Globus pallidus (tissue), 1 donor: Measurements from ENCODE around the gene NR5A2.
A peak's percentile ranks its signal among the peaks of the same experiment; 100 is the strongest.
"Not testable (repeated sequence)": the region's sequence is repeated elsewhere in the genome, so short reads cannot be mapped to it uniquely, and the experiment has no call there.

Source experiments
- DNase-seq: peaks from one replicate; pipeline ENCODE4 v3.0.0-alpha.2; 2015; ENCODE audit warnings: low spot score

NR5A2 gene

DNA sequence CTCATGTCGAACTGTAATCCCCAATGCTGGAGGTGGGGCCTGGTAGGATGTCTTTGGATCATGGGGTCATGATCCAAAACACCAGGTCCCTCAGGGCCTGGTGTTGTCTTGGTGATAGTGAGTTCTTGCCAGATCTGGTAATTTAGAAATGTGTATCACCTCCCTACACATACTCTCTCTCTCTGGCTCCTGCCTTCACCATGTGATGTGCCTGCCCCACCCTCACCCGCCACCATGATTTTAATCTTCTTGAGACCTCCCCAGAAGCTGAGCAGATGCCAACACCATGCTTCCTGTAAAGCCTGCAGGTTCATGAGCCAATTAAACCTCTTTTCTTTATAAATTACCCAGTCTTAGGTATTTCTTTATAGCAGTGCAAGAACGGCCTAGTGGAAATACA lies 136.4 kb downstream of the NR5A2 start:
- DNase-seq, result no peak

- DNase-seq, result no peak
Measured at GRCh38 chr1:200165493-200166220, 138.1 kb downstream of the NR5A2 start.

GRCh38 chr1:200166411-200166810 lies 138.9 kb downstream of the NR5A2 start:
- no peak for DNase-seq

DNA sequence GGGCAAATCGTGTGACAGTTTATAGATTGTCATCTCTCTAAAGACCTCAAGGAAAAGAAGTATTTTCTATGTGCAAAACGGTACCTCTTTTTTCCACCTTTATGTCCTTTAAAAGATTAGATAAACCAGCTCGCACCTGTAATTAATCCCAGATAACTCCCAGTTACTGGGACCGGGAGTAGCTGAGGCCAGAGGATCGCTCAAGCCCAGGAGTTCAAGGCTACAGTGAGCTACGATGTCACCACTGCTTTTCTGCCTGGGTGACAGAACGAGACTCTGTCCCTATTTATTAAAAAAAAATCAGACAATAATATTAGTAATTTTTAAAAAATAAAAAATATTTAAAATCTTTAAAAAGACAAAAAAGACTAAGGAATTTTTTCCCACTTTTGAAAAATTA lies 141.4 kb downstream of the NR5A2 start:
- no peak for DNase-seq

DNA sequence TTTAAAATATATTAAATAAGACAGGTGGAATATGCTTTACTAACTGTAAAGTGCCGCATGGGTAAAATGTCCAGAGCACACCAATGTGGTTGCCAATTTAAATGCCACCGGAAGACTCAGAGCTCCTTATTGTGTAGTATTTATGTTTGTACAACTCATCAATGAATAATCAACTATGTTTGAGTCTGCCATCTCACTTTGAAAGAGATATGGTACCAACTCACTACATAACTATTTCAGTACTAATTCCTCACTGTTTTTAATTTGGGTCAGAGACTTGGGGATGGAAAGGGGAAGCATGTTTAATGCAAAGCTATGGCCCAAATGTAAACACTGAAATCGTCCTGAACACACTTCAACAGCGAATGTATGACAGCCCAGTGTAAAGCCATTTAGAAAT lies 144.8 kb downstream of the NR5A2 start:
- DNase-seq, result no peak

DNA sequence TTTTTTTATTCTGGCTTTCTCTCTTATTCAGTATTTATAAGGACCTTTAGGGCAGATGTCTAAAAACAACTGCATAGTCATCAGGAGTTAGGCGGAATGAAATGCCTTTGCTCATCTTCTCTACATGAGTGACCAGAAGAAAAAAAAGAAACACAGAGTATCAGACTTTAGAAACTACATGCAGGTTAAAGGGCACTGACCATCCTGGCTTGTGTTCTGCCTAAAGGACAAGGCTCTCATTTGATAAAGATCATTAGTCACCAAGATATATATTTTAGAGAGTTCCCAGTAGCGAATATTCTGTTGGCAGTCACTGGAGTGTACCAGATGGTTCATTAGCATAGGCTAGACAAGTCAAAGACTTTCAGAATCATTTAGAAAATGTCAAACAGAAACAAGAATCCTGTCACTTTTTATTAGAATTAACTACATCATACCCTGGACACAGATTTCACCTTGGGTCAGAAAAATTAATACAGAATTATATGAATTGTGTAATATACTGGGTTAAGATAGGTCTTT lies 145.6 kb downstream of the NR5A2 start:
- no peak for DNase-seq

- DNase-seq, result no peak
Measured at GRCh38 chr1:200174525-200175295, 147.2 kb downstream of the NR5A2 start.

GRCh38 chr1:200176181-200176580 lies 148.7 kb downstream of the NR5A2 start:
- no peak for DNase-seq

- DNase-seq, result no peak
Measured at GRCh38 chr1:200176798-200177197, 149.3 kb downstream of the NR5A2 start.

GRCh38 chr1:200178340-200178739 lies 150.8 kb downstream of the NR5A2 start:
- DNase-seq, result no peak

DNA sequence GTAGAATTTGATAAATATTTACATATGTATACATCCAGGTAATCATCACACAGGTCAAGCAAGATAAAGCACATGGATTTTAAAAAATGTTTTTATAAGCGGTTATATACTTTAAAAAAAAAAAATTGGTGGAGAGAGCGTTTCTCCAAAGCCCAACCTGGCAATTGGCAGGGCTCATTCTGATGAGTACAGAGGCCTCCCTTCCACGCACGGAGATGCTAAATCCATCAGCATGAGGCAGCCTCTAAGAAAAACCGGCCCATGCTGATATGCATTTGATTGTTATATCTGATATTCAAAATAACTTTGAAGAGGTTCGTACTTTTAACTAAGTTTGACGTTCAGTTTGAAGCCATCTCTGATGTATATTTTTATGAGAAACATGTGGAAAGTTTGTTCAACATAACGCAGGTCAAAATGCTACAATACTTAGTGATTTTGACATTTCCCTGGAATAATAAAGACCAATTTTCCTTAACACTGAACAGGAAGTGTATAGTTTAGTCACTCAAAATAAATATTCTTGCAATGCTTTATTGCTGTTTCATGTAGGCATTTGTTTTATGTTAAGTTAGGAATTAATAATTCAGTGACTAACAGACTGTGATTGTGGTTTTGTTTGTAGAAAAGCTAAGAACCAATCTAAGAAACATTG lies 151.7 kb downstream of the NR5A2 start:
- no peak for DNase-seq

GRCh38 chr1:200179781-200180160 lies 152.3 kb downstream of the NR5A2 start:
- no peak for DNase-seq

GRCh38 chr1:200180821-200181220 lies 153.3 kb downstream of the NR5A2 start:
- DNase-seq, result peak; percentile 27

GRCh38 chr1:200181861-200182260 lies 154.4 kb downstream of the NR5A2 start:
- no peak for DNase-seq

DNA sequence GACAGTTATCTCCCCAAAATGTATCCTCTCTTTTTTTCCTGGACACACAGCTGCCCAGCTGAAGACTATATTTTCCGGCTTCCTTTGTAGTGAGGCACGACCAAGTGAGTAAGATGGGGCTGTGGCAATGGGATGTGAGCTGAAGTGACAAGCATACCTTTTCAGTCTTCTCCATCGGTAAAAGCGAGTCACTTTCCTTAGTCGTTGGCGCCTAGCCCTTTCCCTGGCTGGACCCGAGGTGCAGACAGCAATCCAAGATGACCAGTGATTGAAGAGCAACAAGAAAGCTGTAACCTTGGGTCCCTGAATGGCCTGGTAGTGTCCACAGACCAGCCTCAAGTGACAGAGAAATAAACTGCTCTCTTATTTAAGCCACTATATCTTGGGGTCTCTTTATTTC lies 155.2 kb downstream of the NR5A2 start:
- no peak for DNase-seq

DNA sequence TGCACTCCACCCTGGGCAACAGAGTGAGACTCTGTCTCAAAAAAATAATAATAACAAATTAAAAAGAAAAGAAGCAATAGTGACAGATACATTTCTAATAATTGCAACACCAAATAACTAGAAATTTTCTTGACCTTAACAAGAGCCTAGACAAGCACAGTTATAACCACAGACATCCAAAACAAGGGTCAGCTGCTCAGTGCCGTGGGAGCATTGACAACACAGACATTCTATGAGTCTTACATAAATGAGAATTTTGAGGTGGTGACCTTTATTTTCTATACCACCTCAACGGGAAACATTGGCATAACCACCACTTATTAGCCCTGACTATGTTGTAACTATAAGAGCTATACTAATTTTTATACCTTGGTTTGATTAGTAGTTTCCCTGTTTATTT lies 156.1 kb downstream of the NR5A2 start:
- DNase-seq, result no peak

DNA sequence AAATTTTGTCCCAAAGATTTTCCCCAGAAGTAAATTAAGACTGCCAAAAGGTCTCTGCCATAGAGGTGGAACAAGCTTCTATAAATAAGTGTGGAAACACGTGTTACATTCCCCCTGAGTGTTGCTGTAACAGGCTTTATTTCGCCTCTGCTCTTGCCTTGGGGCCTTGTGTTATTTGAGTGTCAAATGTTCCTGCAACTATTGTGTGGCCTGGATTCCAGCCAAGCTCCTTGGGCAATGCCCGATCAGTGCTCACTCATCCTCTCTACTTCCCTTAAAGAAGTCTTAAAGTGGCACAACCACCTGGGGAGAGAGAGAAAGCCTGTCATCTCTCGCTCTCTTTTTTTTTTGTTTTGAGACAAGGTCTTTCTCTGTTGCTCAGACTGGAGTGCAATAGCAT lies 156.7 kb downstream of the NR5A2 start:
- DNase-seq, result peak; percentile 8

- DNase-seq, result not testable (repeated sequence)
Measured at GRCh38 chr1:200185191-200185590, 157.7 kb downstream of the NR5A2 start.

GRCh38 chr1:200187332-200187731 lies 159.8 kb downstream of the NR5A2 start:
- DNase-seq, result not testable (repeated sequence)

DNA sequence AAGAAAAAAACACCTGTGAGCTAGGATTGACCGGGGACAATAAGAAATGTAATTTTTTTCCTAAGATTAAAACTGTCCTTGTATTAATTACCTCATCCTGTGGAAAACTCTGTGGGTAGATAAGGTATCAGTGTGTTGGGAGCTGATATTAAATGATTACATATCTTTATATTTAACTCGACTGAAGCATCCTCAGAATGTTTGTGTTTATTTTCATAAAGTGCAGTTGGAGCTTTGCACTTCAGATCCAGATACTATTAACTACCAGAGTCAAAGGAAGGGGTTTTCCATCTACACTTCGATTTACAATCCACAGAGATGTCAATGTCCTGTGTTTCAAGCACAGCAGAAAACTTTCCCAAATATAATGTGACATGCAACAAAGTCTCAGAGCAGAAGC lies 164.5 kb downstream of the NR5A2 start:
- no peak for DNase-seq

DNA sequence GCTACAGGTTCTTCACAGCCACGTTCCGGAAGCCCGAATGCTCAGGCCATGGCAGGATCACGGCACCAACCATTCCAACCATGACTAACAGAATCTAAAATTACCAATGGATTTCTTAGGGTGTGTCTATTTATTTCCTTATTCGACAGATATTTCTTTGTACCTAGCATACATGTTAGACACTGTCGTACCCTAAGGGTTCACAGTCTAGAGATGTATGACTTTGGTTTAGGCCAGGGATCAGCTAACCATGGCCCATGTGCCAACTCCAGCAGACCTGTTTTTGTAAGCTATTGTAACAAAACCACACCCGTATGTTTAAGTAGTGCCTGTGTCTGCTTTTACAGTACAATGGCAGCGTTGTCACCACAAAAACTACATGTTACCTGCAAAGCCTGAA lies 167.0 kb downstream of the NR5A2 start:
- no peak for DNase-seq

GRCh38 chr1:200198236-200198635 lies 170.7 kb downstream of the NR5A2 start:
- DNase-seq, result no peak
